Panc1 (cell line): ENCODE results near the gene MUC5B. TPM values are rescaled to one million over a fixed set of nuclear protein-coding genes. Genes with fewer than 3 reads are reported as not detected.

ENCODE experiments used
- ATAC-seq: fragments of 200-7000 bp; cut with Tn5 transposase; 2 replicates; pipeline ENCODE4 v1.9.1; 2020; ENCODE audit warnings: mild to moderate bottlenecking, moderate library complexity
- BruUV-seq: library from RNA; stranded (reverse); fragments of 400-500 nt; replicated peaks from 2 replicates; lab custom pipeline; 2021; lab: Mats Ljungman, UMichigan
- CTCF ChIA-PET: fragments of 300-600 bp; sonication (Branson Sonifier 250); formaldehyde crosslinking; loops from one replicate; lab custom pipeline; 2022; ENCODE audit warnings: antibody characterized with exemption; lab: Charles Lee
- POLR2A ChIA-PET: fragments of 300-600 bp; sonication (Branson Sonifier 250); formaldehyde crosslinking; loops from one replicate; lab custom pipeline; 2022; ENCODE audit warnings: antibody characterized with exemption; lab: Charles Lee
- DNase-seq: peaks from one replicate; pipeline ENCODE4 v3.0.0-alpha.2; 2010; ENCODE audit warnings: low read depth, low spot score
- H3K27ac ChIP-seq: 2 replicates; pipeline ENCODE4 v1.5.1; 2011; ENCODE audit warnings: mild to moderate bottlenecking, low read length, inconsistent platforms
- H3K27me3 ChIP-seq: fragments of 200-500 bp; sonication (Bioruptor generic); 2 replicates; pipeline ENCODE4 v1.6.0; 2014; ENCODE audit warnings: low read length, inconsistent platforms; ENCODE audit not compliant: control insufficient read depth, insufficient read depth
- H3K36me3 ChIP-seq: fragments of 200-500 bp; sonication (Bioruptor generic); 2 replicates; pipeline ENCODE4 v1.5.1; 2014; ENCODE audit warnings: inconsistent platforms, mild to moderate bottlenecking, low read length, moderate library complexity; ENCODE audit not compliant: control insufficient read depth, insufficient read depth
- H3K4me1 ChIP-seq: 2 replicates; pipeline ENCODE4 v1.5.1; 2011; ENCODE audit warnings: inconsistent platforms, mild to moderate bottlenecking, low read length, moderate library complexity; ENCODE audit not compliant: control insufficient read depth, insufficient read depth
- H3K4me3 ChIP-seq, 2 experiments: 2 replicates each; pipeline ENCODE4 v1.5.1; 2011 to 2012; ENCODE audit warnings: low read depth in 2 of 2, low read length in 2 of 2, mild to moderate bottlenecking in 2 of 2, inconsistent platforms in 1 of 2, moderate library complexity in 1 of 2
- H3K9me3 ChIP-seq: fragments of 200-500 bp; sonication (Bioruptor generic); 2 replicates; pipeline ENCODE4 v1.5.1; 2014; ENCODE audit warnings: low read depth, mild to moderate bottlenecking, inconsistent platforms, low read length, moderate library complexity; ENCODE audit not compliant: control insufficient read depth, insufficient read depth
- POLR2AphosphoS5 ChIP-seq: IDR thresholded peaks from 2 replicates; pipeline ENCODE4 v1.6.1; 2012; ENCODE audit warnings: mild to moderate bottlenecking, low read depth, low read length, moderate library complexity
- SIN3A ChIP-seq: IDR thresholded peaks from 2 replicates; pipeline ENCODE4 v1.6.1; 2012; ENCODE audit warnings: low read depth, mild to moderate bottlenecking, low read length, moderate library complexity, borderline replicate concordance; ENCODE audit not compliant: insufficient read depth
- TCF7L2 ChIP-seq: IDR thresholded peaks from 2 replicates; pipeline ENCODE4 v1.6.1; 2011; ENCODE audit warnings: mild to moderate bottlenecking, low read depth, low read length, inconsistent platforms
- in situ Hi-C: cut with HindIII; loops from 2 replicates; pipeline ENCODE4 v1.10.0; 2016; ENCODE audit warnings: low sequenced_read_pairs, low pct_unique_long_range_greater_than_20kb
- intact Hi-C: fragments of 100-400 bp; cut with micrococcal nuclease; formaldehyde crosslinking; loops from one replicate; pipeline ENCODE4 v1.10.0; 2022; ENCODE audit not compliant: unreplicated experiment
- total RNA-seq: library from RNA; stranded (reverse); gene quantifications from one replicate; pipeline ENCODE4 v1.2.1, GENCODE V29; 2021; ENCODE audit not compliant: unreplicated experiment
- TF ChIP-seq, protein P1 (sequence below): fragments of 450-650 bp; IDR thresholded peaks from 2 replicates; pipeline ENCODE4 v1.5.1; 2017; ENCODE audit warnings: mild to moderate bottlenecking
- TF ChIP-seq, protein P2 (sequence below), 2 experiments: IDR thresholded peaks; 2 replicates each; pipeline ENCODE4 v1.6.1; 2011 to 2012; ENCODE audit warnings: low read depth in 2 of 2, control low read depth in 1 of 2, low read length in 1 of 2, mild to moderate bottlenecking in 1 of 2, moderate library complexity in 1 of 2; ENCODE audit not compliant: insufficient read depth in 1 of 2

The MUC5B gene
- total RNA-seq, 1 experiment from 2014 or later, result 1.2 TPM

DNA sequence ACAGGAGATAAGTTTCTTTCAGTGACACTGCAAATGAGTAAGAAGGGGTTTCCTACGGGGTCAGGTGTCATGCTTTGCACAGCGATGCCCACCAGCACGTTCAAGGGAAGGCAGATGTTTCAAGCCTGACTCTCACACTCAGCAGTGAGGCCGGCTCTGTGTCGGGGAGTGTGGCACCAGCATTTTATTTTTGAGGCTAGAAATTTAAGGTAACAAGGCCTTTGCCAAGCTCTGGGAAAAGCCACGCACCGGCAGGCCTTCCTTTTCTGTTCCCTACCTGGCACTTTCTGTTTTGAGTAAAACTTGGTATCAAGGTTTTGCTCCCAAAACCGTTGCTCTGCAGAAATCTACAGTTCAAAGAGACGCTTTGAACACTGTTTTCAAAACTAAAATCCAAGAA, 48.5 kb downstream of the MUC5B start:
- ATAC-seq (no peak), DNase-seq (no peak)
- ChIA-PET POLR2A (interaction anchor here (0.7 kb wide), 1 partner anchor 114 kb away, joined by 3 read pairs; the partner anchor contains the start of gene MUC5AC), CTCF (no interaction called here)
- Histone ChIP-seq H3K27ac (no peak overlapping the region), H3K36me3 (peaks cover 7% of the 10 kb centered on the region), H3K27me3 (no peaks in the 10 kb centered on the region), H3K4me3 (no peak overlapping the region), H3K9me3 (no peaks in the 10 kb centered on the region), H3K4me1 (no peaks in the 10 kb centered on the region)
- TF ChIP-seq, protein P1, sequence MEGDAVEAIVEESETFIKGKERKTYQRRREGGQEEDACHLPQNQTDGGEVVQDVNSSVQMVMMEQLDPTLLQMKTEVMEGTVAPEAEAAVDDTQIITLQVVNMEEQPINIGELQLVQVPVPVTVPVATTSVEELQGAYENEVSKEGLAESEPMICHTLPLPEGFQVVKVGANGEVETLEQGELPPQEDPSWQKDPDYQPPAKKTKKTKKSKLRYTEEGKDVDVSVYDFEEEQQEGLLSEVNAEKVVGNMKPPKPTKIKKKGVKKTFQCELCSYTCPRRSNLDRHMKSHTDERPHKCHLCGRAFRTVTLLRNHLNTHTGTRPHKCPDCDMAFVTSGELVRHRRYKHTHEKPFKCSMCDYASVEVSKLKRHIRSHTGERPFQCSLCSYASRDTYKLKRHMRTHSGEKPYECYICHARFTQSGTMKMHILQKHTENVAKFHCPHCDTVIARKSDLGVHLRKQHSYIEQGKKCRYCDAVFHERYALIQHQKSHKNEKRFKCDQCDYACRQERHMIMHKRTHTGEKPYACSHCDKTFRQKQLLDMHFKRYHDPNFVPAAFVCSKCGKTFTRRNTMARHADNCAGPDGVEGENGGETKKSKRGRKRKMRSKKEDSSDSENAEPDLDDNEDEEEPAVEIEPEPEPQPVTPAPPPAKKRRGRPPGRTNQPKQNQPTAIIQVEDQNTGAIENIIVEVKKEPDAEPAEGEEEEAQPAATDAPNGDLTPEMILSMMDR, result no peak
- TF ChIP-seq, protein P2, sequence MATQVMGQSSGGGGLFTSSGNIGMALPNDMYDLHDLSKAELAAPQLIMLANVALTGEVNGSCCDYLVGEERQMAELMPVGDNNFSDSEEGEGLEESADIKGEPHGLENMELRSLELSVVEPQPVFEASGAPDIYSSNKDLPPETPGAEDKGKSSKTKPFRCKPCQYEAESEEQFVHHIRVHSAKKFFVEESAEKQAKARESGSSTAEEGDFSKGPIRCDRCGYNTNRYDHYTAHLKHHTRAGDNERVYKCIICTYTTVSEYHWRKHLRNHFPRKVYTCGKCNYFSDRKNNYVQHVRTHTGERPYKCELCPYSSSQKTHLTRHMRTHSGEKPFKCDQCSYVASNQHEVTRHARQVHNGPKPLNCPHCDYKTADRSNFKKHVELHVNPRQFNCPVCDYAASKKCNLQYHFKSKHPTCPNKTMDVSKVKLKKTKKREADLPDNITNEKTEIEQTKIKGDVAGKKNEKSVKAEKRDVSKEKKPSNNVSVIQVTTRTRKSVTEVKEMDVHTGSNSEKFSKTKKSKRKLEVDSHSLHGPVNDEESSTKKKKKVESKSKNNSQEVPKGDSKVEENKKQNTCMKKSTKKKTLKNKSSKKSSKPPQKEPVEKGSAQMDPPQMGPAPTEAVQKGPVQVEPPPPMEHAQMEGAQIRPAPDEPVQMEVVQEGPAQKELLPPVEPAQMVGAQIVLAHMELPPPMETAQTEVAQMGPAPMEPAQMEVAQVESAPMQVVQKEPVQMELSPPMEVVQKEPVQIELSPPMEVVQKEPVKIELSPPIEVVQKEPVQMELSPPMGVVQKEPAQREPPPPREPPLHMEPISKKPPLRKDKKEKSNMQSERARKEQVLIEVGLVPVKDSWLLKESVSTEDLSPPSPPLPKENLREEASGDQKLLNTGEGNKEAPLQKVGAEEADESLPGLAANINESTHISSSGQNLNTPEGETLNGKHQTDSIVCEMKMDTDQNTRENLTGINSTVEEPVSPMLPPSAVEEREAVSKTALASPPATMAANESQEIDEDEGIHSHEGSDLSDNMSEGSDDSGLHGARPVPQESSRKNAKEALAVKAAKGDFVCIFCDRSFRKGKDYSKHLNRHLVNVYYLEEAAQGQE (IDR thresholded peaks at IDR 0.05; ENCODE audit: insufficient read depth in 1 of 2, low read depth in 2 of 2, low read length in 1 of 2), result no peak
- TF ChIP-seq TCF7L2 (no peak), SIN3A (no peak), POLR2AphosphoS5 (no peak; the same call in 1 of the 2 replicates)
- BruUV-seq, result no TSS peak
- intact Hi-C loops, result no loop called here
- in situ Hi-C loops, result no loop called here

- in situ Hi-C loops, result no loop called here
- ATAC-seq (no peak), DNase-seq (no peak)
- intact Hi-C loops, result no loop called here
- Histone ChIP-seq H3K4me3 (no peak overlapping the region), H3K27me3 (no peaks in the 10 kb centered on the region), H3K4me1 (no peaks in the 10 kb centered on the region), H3K27ac (no peak overlapping the region), H3K9me3 (no peaks in the 10 kb centered on the region), H3K36me3 (peaks cover 7% of the 10 kb centered on the region)
- CTCF ChIA-PET, result no interaction called here
- POLR2A ChIA-PET, result interaction anchor here (0.7 kb wide), 1 partner anchor 114 kb away, joined by 3 read pairs; the partner anchor contains the start of gene MUC5AC
- TF ChIP-seq POLR2AphosphoS5, result no peak
- TF ChIP-seq, protein P1, result no peak
- TF ChIP-seq SIN3A, result no peak
- TF ChIP-seq, protein P2 (IDR thresholded peaks at IDR 0.05; ENCODE audit: insufficient read depth in 1 of 2, low read depth in 2 of 2, low read length in 1 of 2), result no peak
- TF ChIP-seq TCF7L2, result no peak
- BruUV-seq, result no TSS peak
Observed at GRCh38 chr11:1271927-1272326, 49.1 kb downstream of the MUC5B start.
